Body of pancreas (tissue), 4 donors: ENCODE results near the gene PTPRS. TPM values are rescaled to one million over a fixed set of nuclear protein-coding genes. Genes with fewer than 3 reads are reported as not detected.

Experiments used
- ATAC-seq: fragments of 150-250 bp; one replicate; pipeline ENCODE4 v1.9.1; 2016
- DNase-seq, 4 donors: peaks; one replicate each; pipeline ENCODE4 v3.0.0-alpha.2; 2019
- H3K27ac ChIP-seq, 4 donors: fragments of 200-600 bp; sonication (generic); 1 replicate in 3 of 4; 2 replicates in 1 of 4; pipeline versions ENCODE4 v1.5.1 to v1.6.1; 2016 to 2019; ENCODE audit warnings: mild to moderate bottlenecking in 1 of 4, mixed read lengths in 1 of 4, moderate library complexity in 1 of 4
- H3K27me3 ChIP-seq, 2 donors: fragments of 200-600 bp; sonication (generic); one replicate each; pipeline ENCODE4 v1.6.0; 2016; ENCODE audit warnings: mild to moderate bottlenecking in 1 of 2
- H3K36me3 ChIP-seq, 2 donors: fragments of 200-600 bp; sonication (generic); replicated peaks in 1 of 2; 2 replicates each; pipeline ENCODE4 v1.5.1; 2016; ENCODE audit warnings: low read depth in 2 of 2; ENCODE audit not compliant: insufficient read depth in 1 of 2
- H3K4me1 ChIP-seq: fragments of 200-600 bp; sonication (generic); one replicate; pipeline ENCODE4 v1.6.0; 2016
- H3K4me3 ChIP-seq, 2 donors: fragments of 200-600 bp; sonication (generic); 1 replicate in 1 of 2; 2 replicates in 1 of 2; pipeline ENCODE4 v1.5.1; 2016 to 2019
- H3K9me3 ChIP-seq, 3 donors: fragments of 200-600 bp; sonication (generic); 1 replicate in 2 of 3; 2 replicates in 1 of 3; pipeline ENCODE4 v1.5.1; 2016
- POLR2A ChIP-seq, 3 donors: fragments of 450-650 bp; IDR thresholded peaks; one replicate each; pipeline ENCODE4 v1.6.1; 2016; ENCODE audit warnings: antibody characterized with exemption in 3 of 3, mild to moderate bottlenecking in 2 of 3
- WGBS, 2 donors: methylation state at CpG; one replicate each; pipeline ENCODE4 v1.1.5; 2017; 5-methylcytosine and 5-hydroxymethylcytosine counted together
- intact Hi-C: fragments of 100-400 bp; cut with DNase I; formaldehyde crosslinking; loops from one replicate; pipeline ENCODE4 v1.15.1; 2023
- total RNA-seq, 2 donors: library from RNA; depleted of rRNA; stranded (reverse); fragments of >200 nt; gene quantifications; one replicate each; pipeline ENCODE4 v1.1.0, GENCODE V29; 2016
- TF ChIP-seq, protein P1 (sequence below), 7 experiments: fragments of 450-650 bp in 4 of 7; fragments of 200-600 bp in 3 of 7; sonication (generic) in 3 of 7; IDR thresholded peaks; one replicate each; pipeline ENCODE4 v1.5.1; 2016 to 2019; ENCODE audit warnings: antibody characterized with exemption in 7 of 7

The PTPRS gene
- total RNA-seq, 2 donors from 2014 or later: 133 to 139 TPM

DNA sequence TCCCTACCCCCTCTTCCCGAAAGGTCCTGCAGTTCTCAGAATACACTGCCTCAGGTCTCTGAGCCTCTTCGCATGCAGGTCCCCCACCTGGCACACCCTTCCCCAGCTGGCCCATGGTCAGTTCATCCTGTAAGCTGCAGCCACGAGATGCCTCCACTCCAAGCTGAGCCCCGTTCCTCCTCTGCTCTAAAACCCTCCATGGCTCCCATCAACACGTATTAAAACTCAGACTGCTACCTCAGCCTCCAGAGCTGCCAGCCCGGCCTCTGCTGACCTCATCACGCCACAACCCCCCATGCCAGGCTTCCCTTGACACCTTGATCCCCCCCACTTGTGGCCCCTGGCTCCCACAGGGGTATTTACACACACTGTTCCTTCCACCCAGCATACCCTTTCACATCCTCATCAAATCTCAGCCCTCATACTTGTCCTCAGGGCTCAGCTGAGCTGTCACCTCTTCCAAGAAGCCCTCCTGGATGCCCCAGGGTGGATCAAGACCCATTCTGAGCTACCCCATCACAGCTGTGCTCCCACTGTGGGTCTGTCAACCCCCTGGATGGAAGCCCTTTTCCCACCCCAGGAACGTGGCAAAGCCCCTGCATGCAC is 48.9 kb downstream of the PTPRS start:
- intact Hi-C loops: no loop called here
- Histone ChIP-seq H3K4me3 (no peak overlapping the region), H3K9me3 (no peaks in the 10 kb centered on the region), H3K27ac (no peak overlapping the region), H3K4me1 (peaks cover 63% of the 10 kb centered on the region), H3K27me3 (no peaks in the 10 kb centered on the region), H3K36me3 (no peaks in the 10 kb centered on the region)
- 70 to 84% methylated on average over 7 to 8 of the region's 8 CpGs for WGBS, 2 donors
- no peak for ATAC-seq
- TF ChIP-seq POLR2A (IDR thresholded peaks at IDR 0.05): no peak
- TF ChIP-seq, protein P1, sequence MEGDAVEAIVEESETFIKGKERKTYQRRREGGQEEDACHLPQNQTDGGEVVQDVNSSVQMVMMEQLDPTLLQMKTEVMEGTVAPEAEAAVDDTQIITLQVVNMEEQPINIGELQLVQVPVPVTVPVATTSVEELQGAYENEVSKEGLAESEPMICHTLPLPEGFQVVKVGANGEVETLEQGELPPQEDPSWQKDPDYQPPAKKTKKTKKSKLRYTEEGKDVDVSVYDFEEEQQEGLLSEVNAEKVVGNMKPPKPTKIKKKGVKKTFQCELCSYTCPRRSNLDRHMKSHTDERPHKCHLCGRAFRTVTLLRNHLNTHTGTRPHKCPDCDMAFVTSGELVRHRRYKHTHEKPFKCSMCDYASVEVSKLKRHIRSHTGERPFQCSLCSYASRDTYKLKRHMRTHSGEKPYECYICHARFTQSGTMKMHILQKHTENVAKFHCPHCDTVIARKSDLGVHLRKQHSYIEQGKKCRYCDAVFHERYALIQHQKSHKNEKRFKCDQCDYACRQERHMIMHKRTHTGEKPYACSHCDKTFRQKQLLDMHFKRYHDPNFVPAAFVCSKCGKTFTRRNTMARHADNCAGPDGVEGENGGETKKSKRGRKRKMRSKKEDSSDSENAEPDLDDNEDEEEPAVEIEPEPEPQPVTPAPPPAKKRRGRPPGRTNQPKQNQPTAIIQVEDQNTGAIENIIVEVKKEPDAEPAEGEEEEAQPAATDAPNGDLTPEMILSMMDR (IDR thresholded peaks at IDR 0.05): no peak
- DNase-seq: no peak

Other genes starting within 250 kb of the PTPRS start
- not detected for gene ZNRF4, start 114.6 kb upstream of the PTPRS start, total RNA-seq
- under 1 TPM in 1 of 2 donors, not detected in 1; 0.52 TPM for gene TINCR, start 227.1 kb upstream of the PTPRS start, total RNA-seq